22Rv1 (cell line): ENCODE measurements around the gene CACNA1C.

Experiments
- H3K27ac ChIP-seq: fragments of 450-650 bp; 2 replicates; pipeline ENCODE4 v1.5.1; 2017
- CTCF ChIP-seq: fragments of 450-650 bp; IDR thresholded peaks from 2 replicates; pipeline ENCODE4 v1.5.1; 2017; ENCODE audit warnings: mild to moderate bottlenecking
- ZFX ChIP-seq: fragments of 450-650 bp; IDR thresholded peaks from 2 replicates; pipeline ENCODE4 v1.6.1; 2017; ENCODE audit warnings: antibody characterized with exemption, borderline replicate concordance

The CACNA1C gene

GRCh38 chr12:2287151-2287550, 234.4 kb downstream of the CACNA1C start:
- no peak overlapping the region for H3K27ac ChIP-seq
- TF ChIP-seq CTCF (no peak), ZFX (no peak)

- H3K27ac ChIP-seq, result no peak overlapping the region
- no peak for TF ChIP-seq ZFX
- no peak for TF ChIP-seq CTCF
Measured at GRCh38 chr12:2287589-2287988, 234.8 kb downstream of the CACNA1C start.

GRCh38 chr12:2288001-2288400, 235.2 kb downstream of the CACNA1C start:
- H3K27ac ChIP-seq, result no peak overlapping the region
- no peak for TF ChIP-seq CTCF
- TF ChIP-seq ZFX, result no peak

- TF ChIP-seq CTCF (no peak), ZFX (no peak)
- no peak overlapping the region for H3K27ac ChIP-seq
Measured at GRCh38 chr12:2288471-2288870, 235.7 kb downstream of the CACNA1C start.

- TF ChIP-seq CTCF (no peak), ZFX (no peak)
- H3K27ac ChIP-seq, result no peak overlapping the region
Measured at GRCh38 chr12:2288875-2289274, 236.1 kb downstream of the CACNA1C start.

GRCh38 chr12:2289525-2289924, 236.7 kb downstream of the CACNA1C start:
- no peak overlapping the region for H3K27ac ChIP-seq
- TF ChIP-seq ZFX (no peak), CTCF (no peak)

- no peak overlapping the region for H3K27ac ChIP-seq
- no peak for TF ChIP-seq ZFX
- TF ChIP-seq CTCF, result no peak
Measured at GRCh38 chr12:2290091-2290490, 237.3 kb downstream of the CACNA1C start.
